ENCODE measurements around the gene NHS.

The NHS gene

DNA sequence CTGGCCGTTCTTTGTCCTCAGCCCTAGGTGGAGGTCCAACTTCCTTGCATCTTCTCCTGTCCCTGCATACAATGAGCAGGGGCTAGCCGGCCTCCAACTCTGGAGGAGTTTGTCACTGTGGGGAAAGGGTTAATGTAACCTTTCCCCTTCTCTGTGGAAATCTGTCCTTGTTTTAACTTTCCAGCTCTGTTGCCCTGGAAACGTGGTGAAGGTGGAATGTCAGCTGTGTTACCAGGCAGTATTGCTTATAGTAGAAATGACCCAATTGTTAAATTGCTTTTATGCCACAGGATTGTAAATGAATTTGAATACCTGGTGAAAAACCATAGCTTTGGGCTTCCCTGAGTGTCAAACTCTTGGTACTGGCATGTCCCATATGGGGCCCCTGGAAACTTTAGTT is 230.7 kb downstream of the NHS start:
- TF ChIP-seq, protein P1, sequence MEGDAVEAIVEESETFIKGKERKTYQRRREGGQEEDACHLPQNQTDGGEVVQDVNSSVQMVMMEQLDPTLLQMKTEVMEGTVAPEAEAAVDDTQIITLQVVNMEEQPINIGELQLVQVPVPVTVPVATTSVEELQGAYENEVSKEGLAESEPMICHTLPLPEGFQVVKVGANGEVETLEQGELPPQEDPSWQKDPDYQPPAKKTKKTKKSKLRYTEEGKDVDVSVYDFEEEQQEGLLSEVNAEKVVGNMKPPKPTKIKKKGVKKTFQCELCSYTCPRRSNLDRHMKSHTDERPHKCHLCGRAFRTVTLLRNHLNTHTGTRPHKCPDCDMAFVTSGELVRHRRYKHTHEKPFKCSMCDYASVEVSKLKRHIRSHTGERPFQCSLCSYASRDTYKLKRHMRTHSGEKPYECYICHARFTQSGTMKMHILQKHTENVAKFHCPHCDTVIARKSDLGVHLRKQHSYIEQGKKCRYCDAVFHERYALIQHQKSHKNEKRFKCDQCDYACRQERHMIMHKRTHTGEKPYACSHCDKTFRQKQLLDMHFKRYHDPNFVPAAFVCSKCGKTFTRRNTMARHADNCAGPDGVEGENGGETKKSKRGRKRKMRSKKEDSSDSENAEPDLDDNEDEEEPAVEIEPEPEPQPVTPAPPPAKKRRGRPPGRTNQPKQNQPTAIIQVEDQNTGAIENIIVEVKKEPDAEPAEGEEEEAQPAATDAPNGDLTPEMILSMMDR (conservative IDR thresholded peaks at IDR 0.05; ENCODE audit: low read depth, low read length), result no peak
- no peak overlapping the region for H3K4me2 ChIP-seq
- no peaks in the 10 kb centered on the region for H3K27me3 ChIP-seq (ENCODE audit: insufficient read depth, low read depth)
- peaks cover 1% of the 10 kb centered on the region for H3K4me1 ChIP-seq (ENCODE audit: low read depth, poor library complexity, severe bottlenecking)
- H3K79me2 ChIP-seq (ENCODE audit: insufficient read depth, low read depth), result no peaks in the 10 kb centered on the region
- H3K27ac ChIP-seq, result no peak overlapping the region
- no peak overlapping the region for H3K4me3 ChIP-seq (IDR thresholded peaks at IDR 0.05; ENCODE audit: insufficient read depth, low read depth, low read length)
- H3K36me3 ChIP-seq (ENCODE audit: insufficient read depth), result no peaks in the 10 kb centered on the region
- H3K9ac ChIP-seq, result no peak overlapping the region
- H4K20me1 ChIP-seq (ENCODE audit: insufficient read depth), result no peaks in the 10 kb centered on the region
- no peak overlapping the region for H2AFZ ChIP-seq (ENCODE audit: low read depth)

DNA sequence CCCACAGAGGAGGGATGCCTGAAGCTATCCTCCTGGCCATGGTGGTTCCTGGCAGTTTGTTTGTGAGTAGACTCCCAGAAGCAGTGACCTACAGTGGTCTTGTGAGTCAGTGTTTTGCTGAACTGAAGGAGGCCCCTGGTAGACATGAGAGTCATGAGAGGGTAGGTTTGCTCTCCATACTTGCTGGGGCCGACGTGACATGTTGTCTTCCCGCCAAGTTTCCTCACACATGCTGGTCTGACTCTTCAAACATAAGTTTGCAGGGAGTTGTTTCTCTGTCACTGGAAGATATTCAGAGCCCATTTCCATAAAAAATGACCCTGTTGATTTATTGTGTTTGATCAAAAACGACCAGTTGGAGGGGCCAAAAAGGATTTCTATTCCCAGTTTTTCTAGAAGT is 231.2 kb downstream of the NHS start:
- H3K4me1 ChIP-seq (ENCODE audit: low read depth, poor library complexity, severe bottlenecking), result peaks cover 7% of the 10 kb centered on the region
- H3K27ac ChIP-seq, result no peak overlapping the region
- no peaks in the 10 kb centered on the region for H4K20me1 ChIP-seq (ENCODE audit: insufficient read depth)
- no peak overlapping the region for H3K9ac ChIP-seq
- no peaks in the 10 kb centered on the region for H3K79me2 ChIP-seq (ENCODE audit: insufficient read depth, low read depth)
- TF ChIP-seq, protein P1 (conservative IDR thresholded peaks at IDR 0.05; ENCODE audit: low read depth, low read length), result no peak
- H3K27me3 ChIP-seq (ENCODE audit: insufficient read depth, low read depth), result no peaks in the 10 kb centered on the region
- H3K36me3 ChIP-seq (ENCODE audit: insufficient read depth), result no peaks in the 10 kb centered on the region
- H3K4me2 ChIP-seq, result no peak overlapping the region
- no peak overlapping the region for H2AFZ ChIP-seq (ENCODE audit: low read depth)
- no peak overlapping the region for H3K4me3 ChIP-seq (IDR thresholded peaks at IDR 0.05; ENCODE audit: insufficient read depth, low read depth, low read length)

DNA sequence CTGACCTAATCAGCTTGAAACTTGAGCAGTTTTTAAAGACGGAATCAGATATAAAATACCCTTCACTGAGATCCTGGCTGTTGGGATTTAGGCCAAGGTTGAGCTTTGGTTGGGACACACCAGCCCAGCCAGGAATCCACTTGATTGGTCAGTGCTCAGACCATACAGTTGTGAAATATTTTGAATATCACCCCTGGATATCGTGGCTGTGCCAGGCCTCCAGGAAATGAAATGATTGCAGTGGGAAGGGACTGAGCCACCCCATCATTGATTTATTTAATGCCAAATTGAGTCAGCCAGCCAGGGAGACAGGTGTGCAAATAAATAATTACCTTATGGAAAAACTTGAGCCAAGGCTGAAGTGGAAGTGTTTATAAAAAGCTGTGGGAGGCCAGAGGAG is 233.9 kb downstream of the NHS start:
- Histone ChIP-seq H2AFZ (ENCODE audit: low read depth) (no peak overlapping the region), H3K27me3 (ENCODE audit: insufficient read depth, low read depth) (no peaks in the 10 kb centered on the region), H3K27ac (no peak overlapping the region), H3K4me3 (IDR thresholded peaks at IDR 0.05; ENCODE audit: insufficient read depth, low read depth, low read length) (no peak overlapping the region), H3K36me3 (ENCODE audit: insufficient read depth) (no peaks in the 10 kb centered on the region), H3K9ac (no peak overlapping the region), H3K79me2 (ENCODE audit: insufficient read depth, low read depth) (no peaks in the 10 kb centered on the region), H4K20me1 (ENCODE audit: insufficient read depth) (no peaks in the 10 kb centered on the region), H3K4me1 (ENCODE audit: low read depth, poor library complexity, severe bottlenecking) (peaks cover 33% of the 10 kb centered on the region), H3K4me2 (no peak overlapping the region)
- TF ChIP-seq, protein P1 (conservative IDR thresholded peaks at IDR 0.05; ENCODE audit: low read depth, low read length), result no peak

DNA sequence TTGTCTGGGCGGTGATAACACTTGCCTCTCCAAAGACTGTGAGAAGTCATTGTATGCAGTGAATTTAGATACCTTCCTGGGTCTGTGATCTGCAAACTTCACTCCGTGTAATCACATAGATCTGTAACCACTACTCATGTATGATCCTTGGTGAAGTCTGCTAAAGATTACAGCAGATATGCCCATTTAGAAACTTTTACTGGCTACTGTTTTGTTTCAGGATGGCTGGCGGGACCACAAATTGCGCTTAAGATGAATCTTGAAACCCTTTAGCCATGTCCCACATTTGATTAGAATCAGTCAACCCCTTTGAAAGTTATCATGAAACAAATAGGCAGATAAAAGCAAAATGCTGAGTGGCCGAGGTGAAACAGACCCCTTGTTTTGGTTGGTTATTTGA is 235.8 kb downstream of the NHS start:
- Histone ChIP-seq H4K20me1 (ENCODE audit: insufficient read depth) (no peaks in the 10 kb centered on the region), H3K4me2 (no peak overlapping the region), H3K9ac (no peak overlapping the region), H3K4me1 (ENCODE audit: low read depth, poor library complexity, severe bottlenecking) (peaks cover 44% of the 10 kb centered on the region), H3K27ac (no peak overlapping the region), H3K4me3 (IDR thresholded peaks at IDR 0.05; ENCODE audit: insufficient read depth, low read depth, low read length) (no peak overlapping the region), H2AFZ (ENCODE audit: low read depth) (no peak overlapping the region), H3K79me2 (ENCODE audit: insufficient read depth, low read depth) (no peaks in the 10 kb centered on the region), H3K36me3 (ENCODE audit: insufficient read depth) (no peaks in the 10 kb centered on the region), H3K27me3 (ENCODE audit: insufficient read depth, low read depth) (no peaks in the 10 kb centered on the region)
- TF ChIP-seq, protein P1 (conservative IDR thresholded peaks at IDR 0.05; ENCODE audit: low read depth, low read length), result no peak
